Large intestine (tissue), 3 donors: Measurements from ENCODE around the gene SLC7A6. TPM values are rescaled to one million over a fixed set of nuclear protein-coding genes. Genes with fewer than 3 reads are reported as not detected.

Experiments
- DNase-seq, 2 donors: peaks; one replicate each; pipeline versions ENCODE4 v3.0.0 to v3.0.0-alpha.2; 2013
- H3K27ac ChIP-seq: one replicate; pipeline ENCODE4 v1.5.1; 2013; ENCODE audit warnings: low read length
- H3K27me3 ChIP-seq: 2 replicates; pipeline ENCODE4 v1.6.1; 2013; ENCODE audit warnings: low read length; ENCODE audit not compliant: control insufficient read depth, insufficient read depth
- H3K36me3 ChIP-seq: 2 replicates; pipeline ENCODE4 v1.6.1; 2013; ENCODE audit warnings: low read length; ENCODE audit not compliant: control insufficient read depth, insufficient read depth
- H3K4me1 ChIP-seq: one replicate; pipeline ENCODE4 v1.6.1; 2013; ENCODE audit warnings: low read length; ENCODE audit not compliant: control insufficient read depth, insufficient read depth
- H3K4me3 ChIP-seq: one replicate; pipeline ENCODE4 v1.5.1; 2013; ENCODE audit warnings: low read length
- H3K9me3 ChIP-seq: one replicate; pipeline ENCODE4 v1.6.1; 2013; ENCODE audit warnings: mild to moderate bottlenecking, low read depth, low read length, moderate library complexity; ENCODE audit not compliant: control insufficient read depth
- WGBS: methylation state at CpG from one replicate; pipeline ENCODE4 v1.1.5; 2013; ENCODE audit warnings: low lambda C conversion rate; ENCODE audit not compliant: insufficient coverage; 5-methylcytosine and 5-hydroxymethylcytosine counted together
- polyA plus RNA-seq: library from polyadenylated mRNA; unstranded; fragments of 120-200 nt; gene quantifications from one replicate; pipeline ENCODE4 v1.2.1, GENCODE V29; 2013

SLC7A6 gene
- polyA plus RNA-seq, 1 donor, result 11.6 TPM

DNA sequence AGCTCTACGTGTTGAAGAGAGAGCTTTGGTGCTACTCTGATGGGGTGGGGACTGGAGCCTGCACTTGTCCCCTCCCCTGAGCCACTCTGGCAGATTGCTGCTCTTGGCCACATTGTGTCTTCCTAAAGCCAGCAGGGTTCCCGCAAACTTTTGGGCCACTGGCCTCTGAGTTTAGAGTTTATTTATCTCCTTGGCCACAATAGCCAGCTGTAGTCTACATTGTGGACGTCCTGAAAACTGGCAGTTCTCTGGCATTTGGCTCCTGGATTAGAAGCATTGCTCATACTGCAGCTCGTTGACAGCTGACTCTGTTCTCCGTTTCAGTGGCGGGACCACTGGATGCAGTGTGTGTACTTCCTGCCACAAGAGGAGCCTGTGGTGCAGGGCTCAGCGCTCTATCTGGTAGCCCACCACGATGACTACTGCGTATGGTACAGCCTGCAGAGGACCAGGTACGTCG is 81.1 kb downstream of the SLC7A6 start:
- Histone ChIP-seq H3K4me3 (no peak overlapping the region), H3K27me3 (no peaks in the 10 kb centered on the region), H3K4me1 (no peaks in the 10 kb centered on the region), H3K36me3 (peaks cover 86% of the 10 kb centered on the region), H3K27ac (no peak overlapping the region), H3K9me3 (no peaks in the 10 kb centered on the region)
- DNase-seq, result no peak
- no CpG with 5 or more reads among the region's 11 CpGs for WGBS

DNA sequence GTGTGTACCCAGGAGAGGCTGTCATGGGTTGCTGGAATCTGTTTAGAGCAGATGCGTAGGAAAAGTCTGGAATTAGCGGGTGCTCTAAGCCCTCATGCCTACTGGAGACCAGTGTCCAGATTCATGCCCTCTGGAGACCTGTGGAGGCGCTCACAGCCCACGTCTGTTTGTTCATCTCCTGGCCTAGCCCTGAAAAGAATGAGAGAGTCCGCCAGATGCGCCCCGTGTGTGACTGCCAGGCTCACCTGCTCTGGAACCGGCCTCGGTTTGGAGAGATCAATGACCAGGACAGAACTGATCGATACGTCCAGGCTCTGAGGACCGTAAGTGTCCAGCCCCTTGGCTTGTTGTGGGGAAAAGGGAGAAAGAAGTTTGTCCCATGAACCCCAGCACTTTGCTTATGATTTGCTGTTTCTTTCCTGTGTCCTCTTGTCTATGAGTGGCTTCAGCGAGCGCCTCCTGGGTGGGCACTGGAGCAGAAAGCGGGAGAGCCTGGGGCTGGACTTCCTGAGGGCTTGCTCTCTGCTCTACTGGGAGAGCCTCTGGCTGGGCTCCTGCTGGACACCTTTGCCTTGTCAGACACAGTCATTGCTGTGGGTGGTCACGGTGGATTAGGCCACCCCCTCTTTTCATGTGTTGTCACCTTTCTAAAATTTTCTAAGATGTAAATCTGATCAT is 81.8 kb downstream of the SLC7A6 start:
- WGBS, result no CpG with 5 or more reads among the region's 16 CpGs
- Histone ChIP-seq H3K36me3 (peaks cover 84% of the 10 kb centered on the region), H3K9me3 (no peaks in the 10 kb centered on the region), H3K27ac (no peak overlapping the region), H3K4me1 (peaks cover 3% of the 10 kb centered on the region), H3K4me3 (no peak overlapping the region), H3K27me3 (no peaks in the 10 kb centered on the region)
- no peak for DNase-seq

DNA sequence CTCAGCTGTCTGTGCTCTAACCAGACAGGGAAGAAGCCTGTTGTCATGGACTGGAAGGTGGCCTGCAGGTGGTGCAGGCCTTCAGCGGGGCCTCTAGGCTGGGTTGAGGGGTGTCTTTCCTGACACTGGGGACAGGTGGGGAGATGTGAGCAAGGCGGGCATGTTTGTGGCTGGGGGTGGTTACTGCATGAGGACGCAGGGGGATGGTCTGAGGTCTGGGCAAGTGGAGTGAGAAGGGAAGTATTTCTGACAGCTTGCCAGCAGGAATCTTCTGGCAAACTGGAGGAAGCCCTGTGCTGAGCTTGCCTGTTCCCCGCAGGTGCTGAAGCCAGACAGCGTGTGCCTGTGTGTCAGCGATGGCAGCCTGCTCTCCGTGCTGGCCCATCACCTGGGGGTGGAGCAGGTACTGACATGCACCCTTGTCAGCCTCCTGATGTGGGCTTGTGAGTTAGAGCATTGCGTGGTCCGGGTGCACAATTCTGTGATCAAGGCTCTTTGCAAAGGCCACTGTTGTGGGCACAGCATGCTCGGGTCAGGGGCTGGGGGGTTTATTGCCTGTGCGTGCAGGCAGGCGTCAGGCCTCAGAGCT is 82.7 kb downstream of the SLC7A6 start:
- no CpG with 5 or more reads among the region's 12 CpGs for WGBS
- Histone ChIP-seq H3K27ac (no peak overlapping the region), H3K4me1 (peaks cover 9% of the 10 kb centered on the region), H3K9me3 (no peaks in the 10 kb centered on the region), H3K36me3 (peaks cover 80% of the 10 kb centered on the region), H3K4me3 (no peak overlapping the region), H3K27me3 (no peaks in the 10 kb centered on the region)
- DNase-seq, result no peak

DNA sequence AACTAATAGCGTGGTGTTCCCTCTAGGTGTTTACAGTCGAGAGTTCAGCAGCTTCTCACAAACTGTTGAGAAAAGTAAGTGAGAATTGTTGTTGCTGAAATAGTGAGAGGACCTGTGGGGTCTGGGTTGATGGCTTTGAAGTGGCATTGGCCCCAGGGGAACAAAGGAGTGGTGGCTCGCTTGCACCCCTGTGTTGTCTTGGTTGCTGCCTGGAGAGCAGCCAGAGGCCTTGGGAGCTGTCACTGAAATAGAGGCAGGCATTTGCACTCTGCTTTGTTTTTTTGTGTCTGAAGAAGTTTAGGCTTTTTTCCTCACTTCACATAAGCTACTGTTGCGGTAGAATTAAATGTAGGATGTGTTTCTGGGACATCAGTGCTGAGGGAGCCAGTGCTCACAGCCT is 83.3 kb downstream of the SLC7A6 start:
- peaks cover 14% of the 10 kb centered on the region for H3K4me1 ChIP-seq

DNA sequence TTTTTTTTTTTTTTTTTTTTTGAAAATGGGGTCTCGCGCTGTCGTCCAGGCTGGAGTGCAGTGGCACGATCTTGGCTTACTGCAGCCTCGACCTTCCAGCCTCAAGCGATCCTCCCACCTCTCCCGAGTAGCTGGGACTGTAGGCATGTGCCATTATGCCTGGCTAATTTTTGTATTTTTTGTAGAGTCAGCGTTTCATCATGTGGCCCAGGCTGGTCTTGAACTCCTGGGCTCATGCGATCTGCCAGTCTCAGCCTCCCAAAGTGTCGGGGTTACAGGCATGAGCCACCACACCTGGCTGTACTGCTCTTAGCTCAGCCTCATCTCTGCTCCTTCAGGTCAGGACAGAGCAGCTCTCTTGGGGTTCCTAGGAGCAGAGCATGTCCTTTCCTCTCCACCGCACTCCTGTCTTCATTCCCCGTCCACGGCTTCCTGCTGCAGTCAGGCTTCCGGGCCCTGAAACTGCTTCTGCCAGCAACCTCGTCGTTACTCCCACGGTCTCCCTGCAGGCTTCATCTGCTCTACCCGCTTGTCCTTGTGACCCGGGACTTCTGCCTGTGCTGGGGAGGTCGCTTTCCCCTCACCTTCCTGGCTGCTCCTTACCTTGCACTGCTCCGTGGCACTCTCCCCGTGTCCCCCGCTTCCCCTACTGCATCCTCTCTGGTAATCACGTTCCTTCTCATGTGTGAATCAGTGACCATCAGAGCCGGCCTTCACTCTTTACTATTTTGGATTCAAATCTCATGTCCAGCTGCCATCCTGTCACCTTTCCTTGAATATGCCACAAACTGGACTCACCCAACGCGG is 84.5 kb downstream of the SLC7A6 start:
- no peaks in the 10 kb centered on the region for H3K9me3 ChIP-seq
- H3K4me1 ChIP-seq, result peaks cover 14% of the 10 kb centered on the region
- H3K27ac ChIP-seq, result no peak overlapping the region
- no peak for DNase-seq
- no CpG with 5 or more reads among the region's 27 CpGs for WGBS
- H3K4me3 ChIP-seq, result no peak overlapping the region
- H3K36me3 ChIP-seq, result peaks cover 81% of the 10 kb centered on the region
- no peaks in the 10 kb centered on the region for H3K27me3 ChIP-seq

More for the DNA sequence above, 83.3 kb downstream of the SLC7A6 start:
- Histone ChIP-seq H3K9me3 (no peaks in the 10 kb centered on the region), H3K4me3 (no peak overlapping the region), H3K36me3 (peaks cover 79% of the 10 kb centered on the region), H3K27me3 (no peaks in the 10 kb centered on the region), H3K27ac (no peak overlapping the region)
- WGBS, result 100% methylated on average over 1 of the region's 4 CpGs
- no peak for DNase-seq

DNA sequence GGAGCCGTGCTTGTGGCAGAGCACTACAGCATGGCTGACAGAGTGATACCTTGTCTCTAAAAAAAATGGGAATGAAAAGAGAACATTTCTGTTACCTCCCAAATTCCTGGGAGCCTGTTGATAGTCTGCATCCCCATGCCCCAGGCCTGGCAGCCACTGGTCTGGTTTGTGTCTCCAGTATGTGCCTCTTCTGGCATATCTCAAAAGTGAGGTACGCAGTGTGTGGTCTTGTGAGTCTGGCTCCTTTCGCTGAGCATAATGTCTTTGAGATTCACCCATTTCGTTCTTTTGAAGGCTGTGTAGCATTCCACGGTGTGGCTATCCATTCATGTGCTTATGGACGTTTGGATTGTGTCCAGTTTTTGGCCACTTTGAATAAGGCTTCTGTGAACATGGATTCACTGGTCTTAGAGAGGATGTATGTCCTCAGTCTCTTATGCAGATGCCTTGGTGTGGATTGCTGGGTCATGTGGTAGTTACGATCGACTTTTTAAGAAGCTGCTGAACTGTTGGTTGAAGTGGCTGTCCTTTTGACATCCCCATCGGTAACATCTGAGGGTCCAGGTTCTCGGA is 85.6 kb downstream of the SLC7A6 start:
- peaks cover 14% of the 10 kb centered on the region for H3K4me1 ChIP-seq
- no peak for DNase-seq
- no peaks in the 10 kb centered on the region for H3K27me3 ChIP-seq
- no CpG with 5 or more reads among the region's 10 CpGs for WGBS
- H3K9me3 ChIP-seq, result no peaks in the 10 kb centered on the region
- H3K4me3 ChIP-seq, result no peak overlapping the region
- H3K27ac ChIP-seq, result no peak overlapping the region
- peaks cover 89% of the 10 kb centered on the region for H3K36me3 ChIP-seq

DNA sequence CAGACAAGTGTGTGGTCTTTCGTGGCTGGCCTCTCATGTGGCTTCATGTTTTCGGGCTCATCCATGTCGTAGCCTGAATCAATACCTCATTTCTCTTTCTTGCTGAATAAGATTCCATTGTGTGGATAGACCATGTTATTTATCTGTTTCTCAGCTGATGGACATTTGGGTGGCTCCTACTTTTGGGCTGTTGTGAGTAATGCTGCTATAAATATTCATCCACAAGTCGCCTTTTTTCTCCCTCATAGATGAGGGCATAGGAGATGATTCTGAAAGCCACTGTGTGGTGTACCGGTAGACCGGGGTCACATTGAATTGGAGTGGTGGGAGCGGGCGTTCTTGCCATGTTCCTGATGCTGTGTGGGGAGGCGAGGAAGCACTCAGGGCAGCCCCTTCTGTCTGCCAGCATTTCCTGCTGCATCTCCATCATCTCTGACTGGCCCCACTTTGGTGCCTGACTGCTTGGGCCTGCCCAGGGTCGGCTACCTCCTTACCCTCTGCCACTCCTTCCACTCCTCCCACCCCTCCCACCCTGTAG is 86.6 kb downstream of the SLC7A6 start:
- H3K27ac ChIP-seq, result peak overlapping the region; percentile 90
- H3K4me1 ChIP-seq, result peaks cover 14% of the 10 kb centered on the region
- no peaks in the 10 kb centered on the region for H3K9me3 ChIP-seq
- no peak overlapping the region for H3K4me3 ChIP-seq
- H3K27me3 ChIP-seq, result no peaks in the 10 kb centered on the region
- H3K36me3 ChIP-seq, result peaks cover 89% of the 10 kb centered on the region
- DNase-seq, result no peak
- WGBS, result 83% methylated on average over 1 of the region's 10 CpGs

Other genes starting within 250 kb of the SLC7A6 start
- gene DPEP2NB, start 248.6 kb upstream of the SLC7A6 start, polyA plus RNA-seq, result not detected
- gene DDX28, start 241.3 kb upstream of the SLC7A6 start, polyA plus RNA-seq, result 9.9 TPM
- gene DUS2, start 241.2 kb upstream of the SLC7A6 start, polyA plus RNA-seq, result 12.2 TPM
- 22.0 TPM for gene NFATC3, start 179.2 kb upstream of the SLC7A6 start, polyA plus RNA-seq
- 40.0 TPM for gene ESRP2, start 28.4 kb upstream of the SLC7A6 start, polyA plus RNA-seq
- 18.7 TPM for gene PLA2G15, start 19.2 kb upstream of the SLC7A6 start, polyA plus RNA-seq
- gene SLC7A6OS, start 46.4 kb downstream of the SLC7A6 start, polyA plus RNA-seq, result 19.9 TPM
- 48.7 TPM for gene PRMT7, start 46.5 kb downstream of the SLC7A6 start, polyA plus RNA-seq
- 49.4 TPM for gene SMPD3, start 184.0 kb downstream of the SLC7A6 start, polyA plus RNA-seq